ENCODE data around the gene VSTM1.

DNA sequence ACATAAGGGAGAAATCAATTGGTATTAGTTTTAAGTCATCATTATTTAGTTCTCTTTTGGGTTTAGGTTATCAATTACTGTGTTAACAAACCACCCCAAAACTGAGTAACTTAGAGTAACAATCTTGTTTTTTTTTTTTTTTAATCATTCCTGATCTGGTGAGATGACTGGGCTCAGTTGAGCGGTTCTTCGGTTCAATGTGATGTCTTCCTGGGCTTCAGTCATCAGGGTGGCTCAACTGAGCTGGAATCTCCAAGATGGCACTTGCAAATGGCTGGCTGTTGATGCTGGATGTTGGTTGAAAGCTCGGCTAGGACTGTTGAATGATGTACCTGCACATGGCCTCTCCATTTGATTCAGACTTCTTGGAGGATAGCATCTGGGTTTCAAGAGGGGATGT lies 20.7 kb upstream of the VSTM1 start:
- TF ChIP-seq, protein P1, sequence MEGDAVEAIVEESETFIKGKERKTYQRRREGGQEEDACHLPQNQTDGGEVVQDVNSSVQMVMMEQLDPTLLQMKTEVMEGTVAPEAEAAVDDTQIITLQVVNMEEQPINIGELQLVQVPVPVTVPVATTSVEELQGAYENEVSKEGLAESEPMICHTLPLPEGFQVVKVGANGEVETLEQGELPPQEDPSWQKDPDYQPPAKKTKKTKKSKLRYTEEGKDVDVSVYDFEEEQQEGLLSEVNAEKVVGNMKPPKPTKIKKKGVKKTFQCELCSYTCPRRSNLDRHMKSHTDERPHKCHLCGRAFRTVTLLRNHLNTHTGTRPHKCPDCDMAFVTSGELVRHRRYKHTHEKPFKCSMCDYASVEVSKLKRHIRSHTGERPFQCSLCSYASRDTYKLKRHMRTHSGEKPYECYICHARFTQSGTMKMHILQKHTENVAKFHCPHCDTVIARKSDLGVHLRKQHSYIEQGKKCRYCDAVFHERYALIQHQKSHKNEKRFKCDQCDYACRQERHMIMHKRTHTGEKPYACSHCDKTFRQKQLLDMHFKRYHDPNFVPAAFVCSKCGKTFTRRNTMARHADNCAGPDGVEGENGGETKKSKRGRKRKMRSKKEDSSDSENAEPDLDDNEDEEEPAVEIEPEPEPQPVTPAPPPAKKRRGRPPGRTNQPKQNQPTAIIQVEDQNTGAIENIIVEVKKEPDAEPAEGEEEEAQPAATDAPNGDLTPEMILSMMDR (tag by site-specific recombination; IDR thresholded peaks at IDR 0.05): no peak
- TF ChIP-seq ZFP3 (tag by site-specific recombination; IDR thresholded peaks at IDR 0.05; ENCODE audit: low read depth): no peak
- TF ChIP-seq ZNF776 (tag by site-specific recombination; IDR thresholded peaks at IDR 0.05; ENCODE audit: borderline replicate concordance): no peak
- no peak for TF ChIP-seq YY1 (tag by site-specific recombination; IDR thresholded peaks at IDR 0.05)
- TF ChIP-seq ZNF654 (tag by site-specific recombination; IDR thresholded peaks at IDR 0.05; ENCODE audit: low read depth): no peak
